Smooth muscle cell (in vitro differentiated cells): ENCODE measurements around the gene DGKB. TPM values are rescaled to one million over a fixed set of nuclear protein-coding genes. Genes with fewer than 3 reads are reported as not detected.

Experiments used
- DNase-seq: peaks from one replicate; lab custom pipeline; 2025; ENCODE audit not compliant: unreplicated experiment; lab: John Stamatoyannopoulos, UW
- H2AFZ ChIP-seq: fragments of 200-600 bp; sonication (generic); 2 replicates; pipeline ENCODE4 v1.6.0; 2016; ENCODE audit warnings: antibody characterized with exemption, low read depth, mild to moderate bottlenecking
- H3F3A ChIP-seq: fragments of 200-600 bp; sonication (generic); 2 replicates; pipeline ENCODE4 v1.6.0; 2017; ENCODE audit warnings: antibody characterized with exemption, low read depth
- H3K27ac ChIP-seq: fragments of 200-600 bp; sonication (generic); 2 replicates; pipeline ENCODE4 v1.5.1; 2016; ENCODE audit warnings: low read depth, mild to moderate bottlenecking
- H3K27me3 ChIP-seq: fragments of 200-600 bp; sonication (generic); 2 replicates; pipeline ENCODE4 v1.6.1; 2016; ENCODE audit warnings: low read depth, mild to moderate bottlenecking
- H3K36me3 ChIP-seq: fragments of 200-600 bp; sonication (generic); 2 replicates; pipeline ENCODE4 v1.5.1; 2016; ENCODE audit warnings: low read depth
- H3K4me1 ChIP-seq: fragments of 200-600 bp; sonication (generic); 2 replicates; pipeline ENCODE4 v1.5.1; 2016; ENCODE audit warnings: low read depth
- H3K4me2 ChIP-seq: fragments of 200-600 bp; sonication (generic); 2 replicates; pipeline ENCODE4 v1.6.0; 2016; ENCODE audit warnings: mild to moderate bottlenecking
- H3K4me3 ChIP-seq: fragments of 200-600 bp; sonication (generic); 2 replicates; pipeline ENCODE4 v1.5.1; 2016; ENCODE audit warnings: mild to moderate bottlenecking
- H3K79me2 ChIP-seq: fragments of 200-600 bp; sonication (generic); 2 replicates; pipeline ENCODE4 v1.6.0; 2016; ENCODE audit warnings: low read depth, mild to moderate bottlenecking
- H3K9ac ChIP-seq: fragments of 200-600 bp; sonication (generic); 2 replicates; pipeline ENCODE4 v1.6.0; 2016; ENCODE audit warnings: low read depth
- H3K9me3 ChIP-seq: fragments of 200-600 bp; sonication (generic); replicated peaks from 2 replicates; pipeline ENCODE4 v1.5.1; 2016; ENCODE audit warnings: low read depth
- H4K20me1 ChIP-seq: fragments of 200-600 bp; sonication (generic); 2 replicates; pipeline ENCODE4 v1.6.0; 2016; ENCODE audit warnings: low read depth
- CTCF ChIP-seq: fragments of 200-600 bp; sonication (generic); IDR thresholded peaks from 2 replicates; pipeline ENCODE4 v1.5.1; 2017; ENCODE audit warnings: borderline replicate concordance, mild to moderate bottlenecking, antibody characterized with exemption; ENCODE audit not compliant: insufficient read depth, poor library complexity, severe bottlenecking
- WGBS: methylation state at CpG from one replicate; pipeline ENCODE4 v1.1.7; 2016; ENCODE audit warnings: low lambda C conversion rate; 5-methylcytosine and 5-hydroxymethylcytosine counted together
- polyA plus RNA-seq: library from polyadenylated mRNA; unstranded; fragments of >200 nt; fragmentation: Nextera tagmentation; extraction: Ambion mirVana; gene quantifications from 2 replicates; pipeline ENCODE4 v1.2.1, GENCODE V29; 2016
- total RNA-seq: library from RNA; depleted of rRNA; stranded (reverse); fragments of >200 nt; gene quantifications from 2 replicates; pipeline ENCODE4 v1.2.3, GENCODE V29; 2014

Gene DGKB
- total and polyA plus RNA-seq, 2 experiments from 2014 or later: not detected

GRCh38 chr7:14219125-14219524 is 683.4 kb downstream of the DGKB start:
- peak overlapping the region; percentile 29 for H2AFZ ChIP-seq
- DNase-seq: no peak
- TF ChIP-seq CTCF: no peak

GRCh38 chr7:14218338-14218737 is 684.2 kb downstream of the DGKB start:
- Histone ChIP-seq H3K36me3 (no peaks in the 10 kb centered on the region), H3K27me3 (no peaks in the 10 kb centered on the region), H3K9me3 (no peaks in the 10 kb centered on the region), H3F3A (no peaks in the 10 kb centered on the region), H3K9ac (no peak overlapping the region), H3K4me3 (no peak overlapping the region), H4K20me1 (no peaks in the 10 kb centered on the region), H3K4me2 (no peak overlapping the region), H3K4me1 (no peaks in the 10 kb centered on the region), H3K27ac (no peak overlapping the region), H2AFZ (no peak overlapping the region), H3K79me2 (no peaks in the 10 kb centered on the region)
- 94% methylated on average over 1 of the region's 1 CpG for WGBS
- TF ChIP-seq CTCF: no peak
- no peak for DNase-seq

More at GRCh38 chr7:14219125-14219524, 683.4 kb downstream of the DGKB start:
- H3K9ac ChIP-seq: no peak overlapping the region
- H4K20me1 ChIP-seq: no peaks in the 10 kb centered on the region
- no peaks in the 10 kb centered on the region for H3K4me1 ChIP-seq
- no peak overlapping the region for H3K4me3 ChIP-seq
- H3F3A ChIP-seq: no peaks in the 10 kb centered on the region
- H3K4me2 ChIP-seq: no peak overlapping the region
- H3K27ac ChIP-seq: no peak overlapping the region
- H3K9me3 ChIP-seq: no peaks in the 10 kb centered on the region
- H3K79me2 ChIP-seq: no peaks in the 10 kb centered on the region
- H3K27me3 ChIP-seq: no peaks in the 10 kb centered on the region
- H3K36me3 ChIP-seq: no peaks in the 10 kb centered on the region

GRCh38 chr7:14209896-14210484 is 692.6 kb downstream of the DGKB start:
- no peak overlapping the region for H3K4me3 ChIP-seq

More at GRCh38 chr7:14209896-14210484, 692.6 kb downstream of the DGKB start:
- no peak overlapping the region for H3K27ac ChIP-seq
- H3K79me2 ChIP-seq: no peaks in the 10 kb centered on the region
- H2AFZ ChIP-seq: no peak overlapping the region
- DNase-seq: no peak
- no peaks in the 10 kb centered on the region for H3K27me3 ChIP-seq
- 82% methylated on average over 1 of the region's 1 CpG for WGBS
- H3F3A ChIP-seq: no peaks in the 10 kb centered on the region
- H3K9me3 ChIP-seq: no peaks in the 10 kb centered on the region
- no peaks in the 10 kb centered on the region for H4K20me1 ChIP-seq
- H3K9ac ChIP-seq: no peak overlapping the region
- TF ChIP-seq CTCF: no peak
- H3K4me1 ChIP-seq: no peaks in the 10 kb centered on the region
- no peaks in the 10 kb centered on the region for H3K36me3 ChIP-seq
- H3K4me2 ChIP-seq: no peak overlapping the region
